ENCODE results near the gene YY2. TPM values are rescaled to one million over a fixed set of nuclear protein-coding genes. Genes with fewer than 3 reads are reported as not detected.

Gene YY2
- total RNA-seq, 2 donors from 2014 or later = 3.9 to 4.9 TPM

DNA sequence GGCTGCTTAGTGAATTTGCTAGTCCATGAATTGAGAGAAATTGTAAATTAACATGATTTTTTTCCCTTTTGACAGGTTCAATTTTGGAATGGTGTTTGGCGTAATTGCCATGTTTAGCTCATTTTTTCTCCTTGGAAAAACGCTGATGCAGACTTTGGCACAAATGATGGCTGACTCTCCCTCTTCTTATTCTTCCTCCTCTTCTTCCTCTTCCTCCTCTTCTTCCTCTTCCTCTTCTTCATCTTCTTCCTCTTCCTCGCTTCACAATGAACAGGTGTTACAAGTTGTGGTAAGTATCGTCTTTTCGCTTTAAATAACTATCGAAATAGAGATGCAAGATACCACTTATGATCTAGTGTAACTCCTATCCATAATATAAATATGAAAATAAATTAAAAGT is 10.7 kb upstream of the YY2 start:
- H3K9me3 ChIP-seq = no peaks in the 10 kb centered on the region
- no peak for ATAC-seq
- H3K27me3 ChIP-seq = no peaks in the 10 kb centered on the region
- no peak overlapping the region for H3K4me3 ChIP-seq
- intact Hi-C loops (cut with DNase I) = no loop called here
- H3K36me3 ChIP-seq (replicated peaks in 1 of 2; ENCODE audit: insufficient read depth in 1 of 2, low read depth in 2 of 2) = no peaks in the 10 kb centered on the region
- H3K4me1 ChIP-seq = peaks cover 21% of the 10 kb centered on the region
- H3K27ac ChIP-seq = no peak overlapping the region
- TF ChIP-seq, protein P1, sequence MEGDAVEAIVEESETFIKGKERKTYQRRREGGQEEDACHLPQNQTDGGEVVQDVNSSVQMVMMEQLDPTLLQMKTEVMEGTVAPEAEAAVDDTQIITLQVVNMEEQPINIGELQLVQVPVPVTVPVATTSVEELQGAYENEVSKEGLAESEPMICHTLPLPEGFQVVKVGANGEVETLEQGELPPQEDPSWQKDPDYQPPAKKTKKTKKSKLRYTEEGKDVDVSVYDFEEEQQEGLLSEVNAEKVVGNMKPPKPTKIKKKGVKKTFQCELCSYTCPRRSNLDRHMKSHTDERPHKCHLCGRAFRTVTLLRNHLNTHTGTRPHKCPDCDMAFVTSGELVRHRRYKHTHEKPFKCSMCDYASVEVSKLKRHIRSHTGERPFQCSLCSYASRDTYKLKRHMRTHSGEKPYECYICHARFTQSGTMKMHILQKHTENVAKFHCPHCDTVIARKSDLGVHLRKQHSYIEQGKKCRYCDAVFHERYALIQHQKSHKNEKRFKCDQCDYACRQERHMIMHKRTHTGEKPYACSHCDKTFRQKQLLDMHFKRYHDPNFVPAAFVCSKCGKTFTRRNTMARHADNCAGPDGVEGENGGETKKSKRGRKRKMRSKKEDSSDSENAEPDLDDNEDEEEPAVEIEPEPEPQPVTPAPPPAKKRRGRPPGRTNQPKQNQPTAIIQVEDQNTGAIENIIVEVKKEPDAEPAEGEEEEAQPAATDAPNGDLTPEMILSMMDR (IDR thresholded peaks at IDR 0.05) = no peak
- no peak for TF ChIP-seq POLR2A (IDR thresholded peaks at IDR 0.05)
- 81 to 98% methylated on average over 6 of the region's 6 CpGs for WGBS, 2 donors
- DNase-seq = no peak

DNA sequence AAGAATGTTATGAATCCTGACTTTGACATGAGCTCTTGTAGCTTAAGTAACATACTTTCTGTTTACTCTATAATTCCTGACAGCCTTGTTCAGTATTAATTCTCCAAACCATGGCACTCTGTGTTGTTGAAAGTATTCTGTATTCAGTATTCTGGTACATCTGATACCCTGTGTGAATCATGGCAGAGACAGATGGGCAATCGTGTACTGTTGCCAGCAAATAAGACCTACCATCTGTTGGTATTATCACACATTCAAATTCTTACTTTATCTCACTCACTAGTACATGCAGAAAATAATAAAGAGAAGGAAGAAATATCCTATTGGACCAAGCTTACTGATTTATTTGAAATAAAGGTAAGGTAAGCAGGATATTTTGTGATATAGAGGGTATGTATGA is 8.4 kb upstream of the YY2 start:
- H3K27me3 ChIP-seq = no peaks in the 10 kb centered on the region
- intact Hi-C loops (cut with DNase I) = no loop called here
- ATAC-seq = no peak
- peaks cover 8% of the 10 kb centered on the region for H3K4me1 ChIP-seq
- H3K4me3 ChIP-seq = no peak overlapping the region
- no peaks in the 10 kb centered on the region for H3K9me3 ChIP-seq
- WGBS, 2 donors = 100% methylated on average over 1 of the region's 1 CpG
- no peak for DNase-seq
- H3K36me3 ChIP-seq (replicated peaks in 1 of 2; ENCODE audit: insufficient read depth in 1 of 2, low read depth in 2 of 2) = no peaks in the 10 kb centered on the region
- TF ChIP-seq POLR2A (IDR thresholded peaks at IDR 0.05) = no peak
- TF ChIP-seq, protein P1 (IDR thresholded peaks at IDR 0.05) = no peak
- H3K27ac ChIP-seq = no peak overlapping the region

DNA sequence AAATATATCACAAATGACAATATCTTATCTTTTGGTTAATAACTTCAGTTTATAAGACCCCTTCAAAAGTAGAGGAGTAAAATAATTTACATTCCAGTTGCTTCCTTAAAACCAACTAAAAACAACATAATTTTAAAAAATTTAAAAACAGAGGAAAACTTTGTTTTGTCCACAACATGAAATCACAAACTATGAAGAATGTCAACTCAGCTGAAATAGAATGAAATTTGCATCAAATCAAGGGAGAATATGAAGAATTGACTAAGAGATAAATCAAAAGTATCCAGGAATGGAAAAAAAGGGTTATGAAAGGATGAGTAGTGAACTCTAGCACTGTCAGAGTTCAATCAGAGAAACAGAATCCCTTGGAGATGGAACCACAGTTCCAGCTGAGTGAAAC is 2.2 kb upstream of the YY2 start:
- TF ChIP-seq, protein P1 (IDR thresholded peaks at IDR 0.05) = no peak
- no peak for TF ChIP-seq POLR2A (IDR thresholded peaks at IDR 0.05)
- no peak for DNase-seq

DNA sequence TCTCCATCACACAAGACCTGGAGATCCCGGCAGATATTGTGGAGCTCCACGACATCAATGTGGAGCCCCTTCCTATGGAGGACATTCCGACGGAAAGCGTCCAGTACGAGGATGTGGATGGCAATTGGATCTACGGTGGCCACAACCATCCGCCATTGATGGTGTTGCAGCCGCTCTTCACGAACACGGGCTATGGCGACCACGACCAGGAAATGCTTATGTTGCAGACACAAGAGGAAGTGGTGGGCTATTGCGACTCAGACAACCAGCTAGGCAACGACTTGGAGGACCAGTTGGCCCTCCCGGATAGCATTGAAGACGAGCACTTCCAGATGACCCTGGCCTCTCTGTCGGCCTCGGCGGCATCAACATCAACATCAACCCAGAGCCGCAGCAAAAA is 717 bp downstream of the YY2 start:
- TF ChIP-seq, protein P1 (IDR thresholded peaks at IDR 0.05) = no peak
- TF ChIP-seq POLR2A (IDR thresholded peaks at IDR 0.05) = no peak
- no peaks in the 10 kb centered on the region for H3K36me3 ChIP-seq (replicated peaks in 1 of 2; ENCODE audit: insufficient read depth in 1 of 2, low read depth in 2 of 2)
- WGBS, 2 donors = 98 to 100% methylated on average over 7 to 9 of the region's 21 CpGs
- intact Hi-C loops (cut with DNase I) = no loop called here
- no peak for DNase-seq
- no peaks in the 10 kb centered on the region for H3K4me1 ChIP-seq
- H3K27ac ChIP-seq = no peak overlapping the region
- no peak overlapping the region for H3K4me3 ChIP-seq
- no peak for ATAC-seq
- no peaks in the 10 kb centered on the region for H3K27me3 ChIP-seq
- no peaks in the 10 kb centered on the region for H3K9me3 ChIP-seq

More for the DNA sequence above, 2.2 kb upstream of the YY2 start:
- Histone ChIP-seq H3K4me1 (no peaks in the 10 kb centered on the region), H3K27me3 (no peaks in the 10 kb centered on the region), H3K9me3 (no peaks in the 10 kb centered on the region), H3K4me3 (no peak overlapping the region), H3K27ac (no peak overlapping the region), H3K36me3 (replicated peaks in 1 of 2; ENCODE audit: insufficient read depth in 1 of 2, low read depth in 2 of 2) (no peaks in the 10 kb centered on the region)
- intact Hi-C loops (cut with DNase I) = no loop called here
- no peak for ATAC-seq

DNA sequence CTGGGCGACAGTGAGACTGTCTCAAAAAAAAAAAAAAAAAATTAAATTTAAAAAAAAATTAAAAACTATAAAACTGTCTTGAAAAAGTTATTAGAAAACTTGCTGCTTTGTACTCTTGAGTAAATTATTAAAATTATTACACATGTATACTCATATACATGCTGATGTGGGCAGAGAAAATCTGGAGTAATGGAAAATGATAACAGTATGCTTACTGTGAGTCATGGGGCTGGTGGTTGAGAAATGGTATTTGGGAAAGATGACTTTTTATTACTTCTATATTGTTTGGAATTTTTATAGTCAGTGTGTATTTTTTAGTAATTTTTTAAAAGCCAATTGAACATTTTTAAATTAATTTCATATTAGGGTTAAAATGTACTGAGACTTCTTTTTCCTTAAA is 7.5 kb downstream of the YY2 start:
- no peaks in the 10 kb centered on the region for H3K27me3 ChIP-seq
- 86 to 100% methylated on average over 1 of the region's 1 CpG for WGBS, 2 donors
- intact Hi-C loops (cut with DNase I) = no loop called here
- no peaks in the 10 kb centered on the region for H3K4me1 ChIP-seq
- TF ChIP-seq, protein P1 (IDR thresholded peaks at IDR 0.05) = no peak
- no peak for TF ChIP-seq POLR2A (IDR thresholded peaks at IDR 0.05)
- no peaks in the 10 kb centered on the region for H3K36me3 ChIP-seq (replicated peaks in 1 of 2; ENCODE audit: insufficient read depth in 1 of 2, low read depth in 2 of 2)
- H3K4me3 ChIP-seq = no peak overlapping the region
- H3K9me3 ChIP-seq = no peaks in the 10 kb centered on the region
- no peak for DNase-seq
- ATAC-seq = no peak
- H3K27ac ChIP-seq = no peak overlapping the region
